ENCODE measurements around the gene NUDT16L1. TPM values are rescaled to one million over a fixed set of nuclear protein-coding genes. Genes with fewer than 3 reads are reported as not detected.

NUDT16L1 gene
- total and polyA plus RNA-seq, 5 donors from 2014 or later = 43.7 to 110 (median 88.0) TPM

GRCh38 chr16:4700997-4701743, 7.8 kb downstream of the NUDT16L1 start:
- H3K36me3 Mint-ChIP-seq = peaks cover 5% of the 10 kb centered on the region
- peaks cover 34% of the 10 kb centered on the region for H3K36me3 ChIP-seq (ENCODE audit: control insufficient read depth, insufficient read depth, low read length)
- no peaks in the 10 kb centered on the region for H3K27me3 ChIP-seq (ENCODE audit: control insufficient read depth, insufficient read depth, low read length)
- no peak overlapping the region for H3K27ac ChIP-seq (ENCODE audit: insufficient read depth, low read length, poor library complexity, severe bottlenecking)
- peaks cover 0 to 3% (median 0%) of the 10 kb centered on the region in 4 donors for H3K4me1 Mint-ChIP-seq
- H3K9me3 ChIP-seq (ENCODE audit: control insufficient read depth in 2 of 2, low read length in 2 of 2) = no peaks in the 10 kb centered on the region
- DNase-seq (no peak), ATAC-seq (ENCODE audit: low read depth in 2 of 2) (no peak)
- no peak overlapping the region for H3K4me3 Mint-ChIP-seq
- no peak overlapping the region for H3K4me3 ChIP-seq (ENCODE audit: low read depth, low read length)
- H3K27ac Mint-ChIP-seq = no peak overlapping the region
- H3K9me3 Mint-ChIP-seq = no peaks in the 10 kb centered on the region
- no peaks in the 10 kb centered on the region for H3K4me1 ChIP-seq (ENCODE audit: control insufficient read depth, insufficient read depth, low read length, poor library complexity, severe bottlenecking)
- H3K27me3 Mint-ChIP-seq = no peaks in the 10 kb centered on the region

DNA sequence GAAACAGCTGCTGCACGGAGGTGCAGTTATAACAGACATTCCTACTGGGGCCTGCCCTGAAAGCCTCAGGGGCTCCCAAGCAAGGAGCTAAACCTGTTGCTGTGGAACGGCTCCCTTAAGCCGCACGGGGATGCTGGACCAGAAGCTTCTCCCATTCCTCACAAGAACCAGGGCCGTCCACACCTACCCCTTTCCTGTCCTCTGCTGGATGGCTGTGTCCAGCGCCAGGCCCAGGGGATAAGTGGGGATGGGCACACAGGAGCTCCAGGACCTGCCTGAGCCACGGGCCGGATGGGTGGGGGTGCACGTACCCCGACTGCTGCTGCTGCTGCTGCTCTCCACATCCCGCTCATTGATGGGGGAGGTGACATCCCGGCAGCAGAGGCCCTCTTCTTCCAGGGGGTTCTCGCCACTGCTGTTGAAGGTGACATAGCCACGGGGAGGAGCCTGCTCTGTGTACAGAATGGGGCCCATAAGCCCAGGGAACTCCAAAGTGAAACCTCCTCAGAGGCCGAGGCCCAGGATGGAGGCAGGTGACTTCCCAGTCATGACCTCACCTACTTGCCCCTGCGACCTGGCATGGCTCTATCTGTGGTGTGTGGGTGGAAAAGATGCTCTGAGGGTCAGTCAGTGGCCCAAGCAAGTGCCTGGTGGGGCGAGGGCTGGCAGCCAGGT, 8.6 kb downstream of the NUDT16L1 start:
- Histone ChIP-seq H3K4me1 (ENCODE audit: control insufficient read depth, insufficient read depth, low read length, poor library complexity, severe bottlenecking) (no peaks in the 10 kb centered on the region), H3K27ac (ENCODE audit: insufficient read depth, low read length, poor library complexity, severe bottlenecking) (no peak overlapping the region), H3K27me3 (ENCODE audit: control insufficient read depth, insufficient read depth, low read length) (no peaks in the 10 kb centered on the region), H3K4me3 (ENCODE audit: low read depth, low read length) (no peak overlapping the region), H3K36me3 (ENCODE audit: control insufficient read depth, insufficient read depth, low read length) (peaks cover 33% of the 10 kb centered on the region), H3K9me3 (ENCODE audit: control insufficient read depth in 2 of 2, low read length in 2 of 2) (no peaks in the 10 kb centered on the region)
- Mint-ChIP-seq H3K4me1 (peaks cover 0 to 2% (median under 1%) of the 10 kb centered on the region in 4 donors), H3K27me3 (no peaks in the 10 kb centered on the region), H3K9me3 (no peaks in the 10 kb centered on the region), H3K4me3 (no peak overlapping the region), H3K36me3 (peaks cover 11% of the 10 kb centered on the region), H3K27ac (peak overlapping the region in 1 of 3 donors; percentile 17)
- no peak for ATAC-seq (ENCODE audit: low read depth in 2 of 2)
- no peak for DNase-seq

GRCh38 chr16:4702466-4702808, 9.1 kb downstream of the NUDT16L1 start:
- ATAC-seq (ENCODE audit: low read depth in 2 of 2) = no peak
- no peaks in the 10 kb centered on the region for H3K9me3 ChIP-seq (ENCODE audit: control insufficient read depth in 2 of 2, low read length in 2 of 2)
- H3K4me3 Mint-ChIP-seq = no peak overlapping the region
- H3K4me1 Mint-ChIP-seq = peaks cover 0 to 2% (median under 1%) of the 10 kb centered on the region in 4 donors
- H3K27ac Mint-ChIP-seq = peak overlapping the region in 1 of 3 donors; percentile 17
- H3K36me3 ChIP-seq (ENCODE audit: control insufficient read depth, insufficient read depth, low read length) = peaks cover 32% of the 10 kb centered on the region
- no peak for DNase-seq
- no peaks in the 10 kb centered on the region for H3K27me3 ChIP-seq (ENCODE audit: control insufficient read depth, insufficient read depth, low read length)
- H3K9me3 Mint-ChIP-seq = no peaks in the 10 kb centered on the region
- no peaks in the 10 kb centered on the region for H3K4me1 ChIP-seq (ENCODE audit: control insufficient read depth, insufficient read depth, low read length, poor library complexity, severe bottlenecking)
- H3K36me3 Mint-ChIP-seq = peaks cover 13% of the 10 kb centered on the region
- no peak overlapping the region for H3K4me3 ChIP-seq (ENCODE audit: low read depth, low read length)
- H3K27ac ChIP-seq (ENCODE audit: insufficient read depth, low read length, poor library complexity, severe bottlenecking) = no peak overlapping the region
- H3K27me3 Mint-ChIP-seq = no peaks in the 10 kb centered on the region

- Histone ChIP-seq H3K36me3 (ENCODE audit: control insufficient read depth, insufficient read depth, low read length) (peaks cover 29% of the 10 kb centered on the region), H3K4me3 (ENCODE audit: low read depth, low read length) (no peak overlapping the region), H3K9me3 (ENCODE audit: control insufficient read depth in 2 of 2, low read length in 2 of 2) (no peaks in the 10 kb centered on the region), H3K27me3 (ENCODE audit: control insufficient read depth, insufficient read depth, low read length) (no peaks in the 10 kb centered on the region), H3K4me1 (ENCODE audit: control insufficient read depth, insufficient read depth, low read length, poor library complexity, severe bottlenecking) (no peaks in the 10 kb centered on the region), H3K27ac (ENCODE audit: insufficient read depth, low read length, poor library complexity, severe bottlenecking) (no peak overlapping the region)
- DNase-seq (peak in 1 of 3 donors; percentile 26), ATAC-seq (ENCODE audit: low read depth in 2 of 2) (no peak)
- Mint-ChIP-seq H3K9me3 (no peaks in the 10 kb centered on the region), H3K4me3 (no peak overlapping the region), H3K27ac (no peak overlapping the region), H3K36me3 (peaks cover 13% of the 10 kb centered on the region), H3K27me3 (no peaks in the 10 kb centered on the region), H3K4me1 (peaks cover 0 to 2% (median under 1%) of the 10 kb centered on the region in 4 donors)
Measured at GRCh38 chr16:4703906-4704305, 10.5 kb downstream of the NUDT16L1 start.

GRCh38 chr16:4704491-4704890, 11.1 kb downstream of the NUDT16L1 start:
- H3K36me3 Mint-ChIP-seq = peaks cover 13% of the 10 kb centered on the region
- H3K4me1 Mint-ChIP-seq = peaks cover 0 to 4% (median under 1%) of the 10 kb centered on the region in 4 donors
- no peak overlapping the region for H3K4me3 Mint-ChIP-seq
- H3K9me3 Mint-ChIP-seq = no peaks in the 10 kb centered on the region
- no peaks in the 10 kb centered on the region for H3K4me1 ChIP-seq (ENCODE audit: control insufficient read depth, insufficient read depth, low read length, poor library complexity, severe bottlenecking)
- no peak overlapping the region for H3K27ac Mint-ChIP-seq
- no peaks in the 10 kb centered on the region for H3K27me3 Mint-ChIP-seq
- H3K4me3 ChIP-seq (ENCODE audit: low read depth, low read length) = no peak overlapping the region
- DNase-seq (no peak), ATAC-seq (ENCODE audit: low read depth in 2 of 2) (no peak)
- no peaks in the 10 kb centered on the region for H3K27me3 ChIP-seq (ENCODE audit: control insufficient read depth, insufficient read depth, low read length)
- peaks cover 23% of the 10 kb centered on the region for H3K36me3 ChIP-seq (ENCODE audit: control insufficient read depth, insufficient read depth, low read length)
- no peaks in the 10 kb centered on the region for H3K9me3 ChIP-seq (ENCODE audit: control insufficient read depth in 2 of 2, low read length in 2 of 2)
- no peak overlapping the region for H3K27ac ChIP-seq (ENCODE audit: insufficient read depth, low read length, poor library complexity, severe bottlenecking)

DNA sequence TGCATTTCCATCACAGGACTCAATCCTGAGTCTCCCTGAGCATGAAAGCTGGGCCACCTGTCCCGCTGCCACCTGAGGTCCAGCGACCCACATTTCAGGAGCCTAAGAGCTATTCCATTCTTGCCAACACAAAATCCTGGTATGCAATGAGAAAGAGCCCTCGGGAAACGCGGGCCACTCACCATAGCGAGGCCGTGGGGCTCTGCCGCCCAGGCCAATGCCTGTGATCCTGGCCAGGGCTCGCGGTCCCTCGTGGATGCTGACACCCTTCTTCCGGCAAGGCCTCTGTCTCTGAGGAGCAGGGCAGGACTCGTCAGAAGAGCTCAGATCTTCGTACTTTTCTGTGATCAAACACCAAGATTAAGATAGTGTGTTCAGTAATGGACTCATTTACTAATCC, 11.6 kb downstream of the NUDT16L1 start:
- Histone ChIP-seq H3K9me3 (ENCODE audit: control insufficient read depth in 2 of 2, low read length in 2 of 2) (no peaks in the 10 kb centered on the region), H3K27ac (ENCODE audit: insufficient read depth, low read length, poor library complexity, severe bottlenecking) (no peak overlapping the region), H3K27me3 (ENCODE audit: control insufficient read depth, insufficient read depth, low read length) (no peaks in the 10 kb centered on the region), H3K36me3 (ENCODE audit: control insufficient read depth, insufficient read depth, low read length) (peaks cover 25% of the 10 kb centered on the region), H3K4me1 (ENCODE audit: control insufficient read depth, insufficient read depth, low read length, poor library complexity, severe bottlenecking) (no peaks in the 10 kb centered on the region), H3K4me3 (ENCODE audit: low read depth, low read length) (no peak overlapping the region)
- peaks cover 13% of the 10 kb centered on the region for H3K36me3 Mint-ChIP-seq
- no peaks in the 10 kb centered on the region for H3K27me3 Mint-ChIP-seq
- no peak for ATAC-seq (ENCODE audit: low read depth in 2 of 2)
- peaks cover 0 to 6% (median under 1%) of the 10 kb centered on the region in 4 donors for H3K4me1 Mint-ChIP-seq
- DNase-seq = no peak
- H3K27ac Mint-ChIP-seq = no peak overlapping the region
- H3K9me3 Mint-ChIP-seq = no peaks in the 10 kb centered on the region
- no peak overlapping the region for H3K4me3 Mint-ChIP-seq

GRCh38 chr16:4706871-4707270, 13.5 kb downstream of the NUDT16L1 start:
- Mint-ChIP-seq H3K9me3 (no peaks in the 10 kb centered on the region), H3K4me1 (peaks cover 0 to 6% (median under 1%) of the 10 kb centered on the region in 4 donors), H3K4me3 (no peak overlapping the region), H3K27ac (peak overlapping the region in 2 of 3 donors; percentile 56 to 91), H3K27me3 (no peaks in the 10 kb centered on the region), H3K36me3 (peaks cover 19% of the 10 kb centered on the region)
- Histone ChIP-seq H3K4me1 (ENCODE audit: control insufficient read depth, insufficient read depth, low read length, poor library complexity, severe bottlenecking) (no peaks in the 10 kb centered on the region), H3K27ac (ENCODE audit: insufficient read depth, low read length, poor library complexity, severe bottlenecking) (no peak overlapping the region), H3K4me3 (ENCODE audit: low read depth, low read length) (no peak overlapping the region), H3K36me3 (ENCODE audit: control insufficient read depth, insufficient read depth, low read length) (peaks cover 23% of the 10 kb centered on the region), H3K9me3 (ENCODE audit: control insufficient read depth in 2 of 2, low read length in 2 of 2) (no peaks in the 10 kb centered on the region), H3K27me3 (ENCODE audit: control insufficient read depth, insufficient read depth, low read length) (no peaks in the 10 kb centered on the region)
- ATAC-seq (ENCODE audit: low read depth in 2 of 2) (no peak), DNase-seq (no peak)
